ENCODE measurements around the gene PRR22.

The PRR22 gene

DNA sequence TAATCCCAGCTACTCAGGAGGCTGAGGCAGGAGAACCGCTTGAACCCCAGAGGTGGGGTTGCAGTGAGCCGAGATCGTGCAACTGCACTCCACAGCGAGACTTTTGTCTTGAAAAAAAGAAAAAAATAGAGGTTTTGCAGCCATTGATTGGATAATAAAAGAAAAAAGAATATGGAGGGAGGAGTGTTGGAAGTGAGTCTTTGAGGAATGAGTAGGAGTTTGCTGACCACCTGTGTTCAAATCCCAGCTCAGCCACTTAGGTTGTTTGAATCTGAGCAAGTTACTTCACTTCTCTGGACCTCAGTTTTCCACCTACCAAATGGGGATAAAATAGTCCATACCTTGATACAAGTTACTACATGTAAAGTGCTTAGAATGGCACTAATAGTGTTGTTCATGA lies 26.6 kb upstream of the PRR22 start:
- no peak for DNase-seq

DNA sequence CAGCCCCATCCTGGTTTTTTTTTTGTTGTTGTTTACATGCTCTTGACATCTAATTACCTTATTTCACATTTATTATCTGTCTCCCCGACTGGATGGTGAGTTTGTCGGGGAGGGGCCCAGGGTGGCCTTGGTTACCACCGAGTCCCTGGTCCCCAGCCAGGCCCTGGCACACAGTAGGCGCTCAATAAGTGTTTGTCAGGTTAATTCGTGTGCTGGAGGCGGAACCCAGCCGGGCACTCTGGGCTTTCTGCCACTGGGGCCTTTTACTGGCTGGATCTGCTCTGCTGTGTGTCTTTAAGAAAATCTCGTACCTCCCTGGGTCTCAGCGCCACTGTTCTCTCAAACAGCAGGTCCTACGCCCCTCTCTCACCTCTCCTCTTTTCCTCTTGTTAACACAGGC lies 24.9 kb upstream of the PRR22 start:
- DNase-seq = no peak

DNA sequence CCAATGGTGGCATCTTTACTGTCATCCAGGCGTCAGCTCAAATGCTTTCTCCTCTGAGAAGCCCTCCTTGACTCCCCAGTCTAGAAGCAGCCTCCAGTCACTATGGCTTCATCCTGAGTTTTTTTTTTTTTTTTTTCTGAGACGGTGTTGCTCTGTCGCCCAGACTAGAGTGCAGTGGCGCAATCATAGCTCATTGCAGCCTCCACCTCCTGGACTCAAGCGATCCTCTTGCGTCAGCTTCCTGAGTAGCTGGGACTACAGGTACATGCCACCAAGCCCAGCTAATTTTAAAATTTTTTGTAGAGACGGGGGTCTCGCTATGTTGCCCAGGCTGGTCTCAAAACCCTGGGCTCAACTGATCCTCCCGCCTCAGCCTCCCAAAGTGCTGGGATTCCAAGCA lies 24.5 kb upstream of the PRR22 start:
- DNase-seq = no peak

DNA sequence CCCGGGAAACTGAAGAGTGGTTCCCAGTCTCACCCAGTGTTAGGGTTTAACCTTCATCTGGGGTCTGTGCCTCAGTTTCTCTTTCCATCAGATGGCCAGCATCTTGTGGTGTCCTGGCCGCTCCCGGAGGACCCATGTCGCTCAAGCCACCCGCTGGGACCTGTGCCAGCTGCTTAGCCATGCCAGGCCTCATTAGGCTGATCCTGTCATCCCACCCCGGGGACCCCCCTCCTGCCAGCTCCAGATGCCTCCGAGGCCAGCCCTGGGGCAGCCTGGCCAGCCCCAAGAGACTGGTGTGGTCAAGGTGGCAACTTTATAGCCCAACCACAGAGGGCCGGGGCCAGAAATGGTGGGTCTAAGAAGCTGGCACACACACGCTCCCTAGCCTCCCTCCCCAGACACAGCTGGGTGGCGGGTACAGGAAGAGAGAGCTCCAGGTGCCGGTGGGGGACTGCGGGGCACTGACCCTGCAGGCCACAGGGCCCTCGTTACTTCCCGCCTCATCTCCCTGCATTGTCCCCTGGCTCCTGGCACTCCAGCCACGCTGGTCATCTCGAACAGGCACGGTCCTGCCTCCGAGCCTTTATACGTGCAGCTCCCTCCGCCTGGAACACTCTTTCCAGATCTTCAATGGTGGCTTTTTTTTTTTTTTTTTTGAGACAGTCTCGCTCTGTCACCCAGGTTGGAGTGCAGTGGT lies 23.7 kb upstream of the PRR22 start:
- DNase-seq = no peak

DNA sequence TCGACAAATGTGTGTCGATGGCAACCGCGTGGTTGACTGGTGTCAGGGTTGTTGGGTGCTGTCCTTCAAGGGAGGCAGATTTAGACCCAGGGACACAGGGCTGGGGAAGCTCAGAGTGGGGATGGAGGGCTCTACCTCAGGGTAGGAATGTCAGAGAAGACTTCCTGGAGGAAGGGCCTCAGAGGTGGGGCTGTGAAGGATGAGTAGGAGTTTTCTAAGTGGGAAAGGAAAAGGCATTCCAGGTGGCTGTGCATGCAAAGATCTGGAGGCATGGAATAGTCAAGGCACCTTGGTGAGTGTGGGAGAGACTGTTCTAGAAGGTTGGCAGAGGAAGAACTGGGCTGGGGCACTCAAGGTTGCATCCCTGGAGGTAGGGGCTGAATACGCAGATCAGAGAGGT lies 22.4 kb upstream of the PRR22 start:
- no peak for DNase-seq

DNA sequence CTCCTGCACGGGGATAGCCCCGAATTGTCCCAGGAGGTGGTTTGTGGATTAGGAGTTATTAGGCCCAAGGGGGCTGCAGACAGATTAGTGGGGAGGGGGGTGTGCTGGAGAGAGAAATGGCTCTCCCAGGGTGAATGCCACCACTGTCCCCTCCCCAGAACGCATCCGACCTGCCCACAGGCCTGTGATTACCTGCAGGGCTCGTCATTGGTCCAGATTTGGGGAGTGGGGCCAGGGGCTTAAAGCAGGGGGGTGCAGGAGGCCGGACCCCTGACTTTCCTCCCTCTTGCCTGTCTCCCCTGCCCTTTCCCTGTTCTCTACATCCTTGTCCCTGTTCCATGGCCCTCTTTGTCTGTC lies 21.6 kb upstream of the PRR22 start:
- no peak for DNase-seq

DNA sequence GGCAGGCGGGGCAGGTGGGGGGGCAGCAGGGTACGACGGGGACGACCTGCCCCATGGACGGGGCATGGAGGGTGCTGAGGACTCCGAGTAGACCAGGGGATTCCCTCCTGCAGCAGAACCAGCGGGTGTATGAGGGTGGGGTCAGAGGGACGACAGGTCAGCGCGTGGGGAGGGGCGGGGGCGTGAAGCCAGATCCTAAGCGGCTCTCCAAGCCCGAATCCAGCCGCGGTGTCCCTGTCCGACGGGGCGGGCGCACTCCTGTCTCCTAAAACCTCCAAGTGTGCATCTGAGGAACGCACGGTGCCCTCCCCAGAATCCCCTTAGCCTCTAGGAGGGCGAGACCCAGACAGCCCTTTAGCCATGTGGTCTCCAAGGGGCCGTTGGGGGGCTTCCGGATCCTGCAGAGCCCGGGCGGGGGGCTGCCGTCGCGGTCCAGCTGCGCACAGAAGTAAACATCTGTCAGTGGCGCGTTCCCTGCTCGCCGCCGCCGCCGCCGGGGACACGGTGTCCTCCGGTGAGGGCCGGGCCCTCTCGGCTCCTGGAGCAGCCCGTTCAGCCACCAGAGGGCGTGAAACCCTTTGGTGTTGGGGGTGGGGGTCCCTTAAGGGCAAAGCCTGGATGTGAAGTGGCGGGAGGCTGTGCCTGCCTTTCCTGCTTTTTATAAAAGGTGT lies 21.1 kb upstream of the PRR22 start:
- peak; percentile 66 for DNase-seq

DNA sequence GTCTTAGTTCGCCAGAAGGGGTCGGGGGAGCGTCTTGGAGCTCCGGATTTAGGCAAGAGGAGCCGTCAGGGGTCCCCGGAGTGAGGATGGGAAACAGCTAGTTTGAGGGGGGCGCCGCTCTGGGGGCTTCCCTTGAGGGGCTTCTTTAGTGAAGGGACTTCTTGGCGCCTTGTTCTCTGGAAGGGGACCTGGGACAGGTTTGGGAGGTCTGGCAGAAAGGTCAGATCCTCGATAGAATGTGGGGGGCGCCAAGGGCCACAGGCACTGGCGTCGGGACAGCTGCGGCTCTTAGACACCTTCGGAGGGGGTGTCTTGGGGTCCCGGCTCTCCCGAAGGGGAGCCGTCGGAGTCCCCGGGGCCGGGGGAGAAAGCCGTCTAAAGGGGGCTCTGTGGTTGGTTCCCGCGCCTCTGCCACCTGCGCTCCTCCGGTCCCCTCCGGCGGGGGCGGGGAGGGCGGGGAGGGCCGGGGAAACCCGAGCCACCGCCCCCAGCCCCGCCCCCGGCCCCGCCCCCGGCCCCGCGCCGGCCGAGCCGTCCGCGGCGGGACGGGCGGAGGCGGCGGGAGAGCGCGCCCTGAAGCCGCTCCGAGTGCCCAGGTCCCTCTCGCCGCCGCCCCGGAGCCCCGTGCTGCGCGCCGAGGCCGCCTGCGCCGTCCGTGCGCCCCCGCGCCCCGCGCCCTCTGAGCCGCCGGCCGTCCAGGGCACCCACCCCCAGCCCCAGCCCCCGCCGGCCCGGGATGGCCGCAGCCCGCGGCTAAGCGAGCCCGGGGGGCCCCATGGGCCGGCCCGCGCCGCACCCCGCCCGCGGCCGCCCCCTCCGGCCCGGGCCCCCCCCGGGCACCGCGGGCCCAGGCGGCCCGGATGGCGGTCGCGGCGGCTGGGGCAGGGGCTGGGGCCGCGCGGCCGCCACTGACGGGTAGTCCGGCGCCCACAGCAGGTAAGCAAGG lies 20.2 kb upstream of the PRR22 start, which contains the start of gene NRTN:
NRTN (plus strand) TSS at position 552 of the 946 bp plus-strand sequence. CDS start 19,099 bp downstream, outside the sequence.
- DNase-seq = peak; percentile 65

DNA sequence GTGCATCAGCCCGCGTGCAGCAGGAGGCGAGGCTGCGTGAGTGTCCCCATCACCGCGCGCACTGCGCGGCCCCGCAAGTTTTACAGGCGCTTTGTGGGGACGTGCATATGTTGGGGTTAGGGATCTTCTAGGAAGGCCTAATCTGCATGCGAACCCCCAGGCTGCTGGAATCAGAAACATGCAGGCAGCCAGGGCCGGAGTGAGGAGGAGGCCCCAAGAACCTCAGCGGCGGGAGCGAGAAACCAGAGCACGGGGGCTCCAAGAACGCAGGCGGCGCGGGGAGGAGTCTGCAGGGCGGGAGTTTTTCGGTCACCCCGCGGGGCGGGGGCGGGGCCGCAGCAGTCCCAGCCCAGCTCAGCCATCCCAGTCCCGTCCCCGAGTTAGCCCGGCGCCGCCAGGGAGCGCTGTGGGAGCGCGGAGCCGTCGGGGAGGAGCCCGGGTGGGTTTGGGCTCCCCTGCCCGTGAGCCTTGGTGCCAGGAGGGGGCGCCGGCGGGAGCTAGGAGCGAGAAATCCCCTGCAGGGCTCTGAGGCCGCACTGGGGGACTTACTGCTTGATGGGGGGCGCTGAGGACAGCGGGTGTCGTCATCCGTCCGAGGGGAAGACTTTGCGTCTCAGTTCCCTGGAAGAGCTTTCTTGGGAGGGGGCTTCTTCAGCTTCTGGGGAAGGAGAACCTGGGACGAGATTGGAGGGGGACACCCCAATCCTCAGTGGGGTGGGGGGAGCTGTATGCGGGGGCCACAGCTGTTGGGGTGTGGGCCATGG lies 19.4 kb upstream of the PRR22 start:
- peak; percentile 84 for DNase-seq

DNA sequence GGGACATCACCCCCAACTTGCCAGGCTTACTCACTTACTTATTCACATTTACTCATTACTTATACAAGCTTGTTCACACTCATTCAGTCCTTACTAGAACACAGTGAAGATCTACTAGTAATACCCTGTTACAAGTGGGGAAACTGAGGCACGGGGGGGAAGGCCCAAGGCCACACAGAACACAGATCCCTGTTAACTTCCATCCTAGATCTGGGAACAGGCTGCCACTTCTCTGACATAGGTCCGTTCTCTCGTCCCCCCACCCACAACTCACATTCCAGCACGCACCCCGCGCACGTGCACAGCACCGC lies 18.9 kb upstream of the PRR22 start:
- DNase-seq = no peak

DNA sequence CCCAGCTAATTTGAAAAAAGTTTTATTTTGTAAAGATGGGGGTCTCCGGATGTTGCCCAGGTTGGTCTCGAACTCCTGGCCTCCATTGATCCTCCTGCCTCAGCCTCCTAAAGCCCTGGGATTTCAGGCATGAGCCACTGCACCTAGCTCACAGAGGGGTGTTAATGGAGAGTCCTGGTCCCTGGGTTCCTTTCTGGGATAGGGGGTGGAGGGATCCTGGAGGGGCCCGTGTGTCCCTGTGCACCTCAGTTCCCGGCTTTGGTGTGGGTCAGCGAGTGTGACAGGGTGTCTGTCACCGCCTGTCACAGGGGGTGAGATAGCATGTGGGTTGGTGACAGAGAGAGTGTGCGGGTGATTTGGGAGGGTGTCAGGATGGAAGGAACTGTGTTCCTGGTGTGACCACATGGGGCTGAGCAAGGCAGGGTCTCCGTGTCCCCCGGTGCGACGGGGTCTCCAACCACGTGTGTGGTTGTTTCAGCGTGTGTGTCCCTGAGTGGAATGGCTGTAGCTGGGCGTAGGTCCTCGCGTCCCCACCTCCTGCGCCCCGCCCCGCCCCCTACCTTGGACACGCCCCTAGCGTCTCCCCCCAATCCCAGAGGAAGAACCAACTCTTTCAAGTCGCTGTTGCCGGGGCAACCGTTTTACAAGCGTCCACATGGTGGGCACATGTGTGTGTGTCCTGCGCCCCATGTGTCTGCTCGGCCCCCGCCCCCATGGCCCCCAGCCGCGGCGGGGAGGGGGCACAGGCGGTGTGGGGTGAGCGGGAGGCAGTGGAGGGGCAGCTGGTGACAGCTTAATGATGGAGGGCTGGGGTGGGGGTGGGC lies 17.5 kb upstream of the PRR22 start:
- peak; percentile 67 for DNase-seq

DNA sequence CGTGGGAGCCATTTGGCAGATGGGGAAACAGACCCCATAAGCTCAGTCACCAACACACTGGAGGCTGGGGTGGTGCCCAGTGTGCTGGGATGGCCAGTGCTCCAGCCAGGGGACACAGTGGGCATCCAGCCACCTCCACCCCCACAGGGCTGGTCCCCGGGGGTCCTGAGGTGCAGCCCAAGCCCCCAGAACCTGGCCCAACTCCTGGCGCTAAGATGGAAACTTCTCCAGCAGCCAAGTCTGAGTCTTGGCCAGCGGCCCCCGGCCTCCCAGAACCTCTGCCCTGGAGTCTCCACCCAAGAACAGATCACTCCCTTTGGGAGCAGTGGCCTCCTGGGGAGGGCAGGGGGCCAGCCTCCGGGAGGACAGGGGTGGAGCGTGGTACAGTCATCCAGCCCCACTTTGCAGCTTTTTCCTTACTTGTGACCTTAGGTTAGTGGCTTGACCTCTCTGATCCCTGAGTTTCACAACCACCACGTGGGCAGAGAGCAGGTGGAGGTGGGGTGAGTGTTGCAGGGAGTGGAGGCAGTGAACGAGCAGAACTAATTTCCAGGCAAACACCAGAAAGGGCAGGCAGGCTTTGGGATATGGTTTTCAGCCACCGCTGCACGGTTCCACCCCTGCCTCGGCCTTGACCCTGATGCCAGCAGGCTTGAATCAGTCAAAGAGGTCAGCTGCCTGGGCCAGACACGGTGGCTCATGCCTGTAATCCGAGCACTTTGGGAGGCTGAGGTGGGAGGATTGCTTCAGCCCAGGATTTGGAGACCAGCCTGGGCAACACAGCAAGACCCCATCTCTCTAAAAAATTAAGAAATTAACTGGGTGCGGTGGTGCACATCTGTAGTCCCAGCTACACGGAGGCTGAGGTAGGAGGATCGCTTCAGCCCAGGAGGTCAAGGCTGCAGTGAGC lies 16.1 kb upstream of the PRR22 start:
- DNase-seq = no peak

DNA sequence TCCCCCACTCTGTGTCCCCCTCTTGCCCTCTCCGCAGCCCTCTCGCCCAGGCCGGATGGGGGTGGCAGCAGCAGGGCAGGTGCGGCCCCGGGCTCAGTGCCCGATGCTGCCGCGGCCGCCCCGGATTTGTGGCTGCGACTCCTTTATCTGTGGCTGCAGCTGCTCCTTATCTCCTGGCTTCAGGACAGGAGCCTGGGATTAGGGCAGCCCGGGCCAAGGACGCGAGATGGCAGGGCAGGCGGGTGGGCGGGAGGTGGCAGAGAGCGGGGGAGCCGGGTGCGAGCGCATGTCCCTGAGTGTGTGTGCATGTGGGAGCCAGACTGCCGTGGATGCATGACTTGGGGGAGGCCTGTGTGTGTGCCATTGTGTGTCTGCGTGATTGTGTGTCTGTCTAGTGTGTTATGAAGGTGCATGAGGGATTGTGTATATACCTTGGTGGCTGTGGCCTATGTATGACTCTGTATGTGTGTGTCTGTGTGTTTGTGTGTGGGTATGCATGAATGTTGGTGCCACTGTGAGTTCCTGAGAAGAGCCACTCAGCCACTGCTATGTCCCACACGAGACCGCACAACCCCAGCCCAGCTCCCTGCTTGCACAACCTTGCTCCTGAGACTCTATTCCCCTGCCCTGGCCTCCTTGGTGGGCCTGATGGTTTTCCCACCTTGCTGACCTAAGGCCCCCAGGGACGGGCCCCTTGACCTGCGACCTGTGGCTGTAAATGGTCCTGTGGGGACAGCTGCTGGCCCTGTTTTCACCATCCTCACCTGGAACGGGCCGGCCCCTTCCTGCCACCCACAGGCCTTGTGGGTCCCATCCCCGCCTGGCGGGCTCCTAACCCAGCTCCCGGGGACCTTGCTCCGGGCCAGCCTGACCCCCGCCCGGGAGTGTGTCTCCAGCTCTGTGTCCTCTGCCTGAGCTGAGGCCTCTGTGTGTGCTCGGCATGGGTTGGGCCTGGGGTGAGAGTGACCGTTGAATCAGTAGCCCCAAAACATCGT lies 15.0 kb upstream of the PRR22 start:
- DNase-seq = no peak

DNA sequence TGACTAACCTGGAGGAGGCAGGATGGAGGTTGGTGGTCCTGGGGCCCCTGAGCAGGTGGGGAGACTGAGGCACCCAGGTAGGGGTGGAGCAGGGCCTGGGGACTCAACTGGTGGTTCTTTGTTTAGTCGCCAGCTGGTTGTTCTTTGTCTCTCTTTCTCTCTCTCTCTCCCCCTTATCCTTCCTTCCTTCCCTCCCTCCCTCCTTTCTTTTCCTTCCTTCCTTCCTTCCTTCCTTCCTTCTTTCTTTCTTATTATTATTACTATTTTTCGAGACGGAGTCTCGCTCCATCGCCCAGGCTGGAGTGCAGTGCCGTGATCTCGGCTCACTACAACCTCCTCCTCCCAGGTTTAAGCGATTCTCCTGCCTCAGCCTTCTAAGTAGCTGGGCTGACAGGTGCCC lies 13.7 kb upstream of the PRR22 start:
- no peak for DNase-seq

DNA sequence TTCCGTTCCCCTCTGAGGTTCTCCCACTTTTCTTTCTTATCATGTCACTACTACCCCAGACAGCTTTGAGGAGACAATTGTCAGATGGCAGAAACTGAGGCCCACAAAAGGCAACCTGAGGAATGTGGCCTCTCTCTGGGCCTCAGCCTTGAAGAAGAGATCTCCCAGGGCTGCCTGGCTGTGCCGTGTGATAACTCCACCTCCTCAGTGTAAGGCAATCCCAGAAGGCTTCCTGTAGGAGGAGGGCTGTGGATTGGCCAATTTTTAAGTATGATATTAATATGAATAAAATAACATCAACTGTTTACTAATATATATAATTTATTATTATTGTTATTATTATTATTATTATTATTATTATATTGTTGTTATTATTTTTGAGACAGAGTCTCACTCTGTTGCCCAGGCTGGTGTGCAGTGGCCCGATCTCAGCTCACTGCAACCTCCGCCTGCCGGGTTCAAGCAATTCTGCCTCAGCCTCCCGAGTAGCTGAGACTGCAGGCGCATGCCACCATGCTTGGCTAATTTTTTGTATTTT lies 10.9 kb upstream of the PRR22 start:
- DNase-seq = no peak

DNA sequence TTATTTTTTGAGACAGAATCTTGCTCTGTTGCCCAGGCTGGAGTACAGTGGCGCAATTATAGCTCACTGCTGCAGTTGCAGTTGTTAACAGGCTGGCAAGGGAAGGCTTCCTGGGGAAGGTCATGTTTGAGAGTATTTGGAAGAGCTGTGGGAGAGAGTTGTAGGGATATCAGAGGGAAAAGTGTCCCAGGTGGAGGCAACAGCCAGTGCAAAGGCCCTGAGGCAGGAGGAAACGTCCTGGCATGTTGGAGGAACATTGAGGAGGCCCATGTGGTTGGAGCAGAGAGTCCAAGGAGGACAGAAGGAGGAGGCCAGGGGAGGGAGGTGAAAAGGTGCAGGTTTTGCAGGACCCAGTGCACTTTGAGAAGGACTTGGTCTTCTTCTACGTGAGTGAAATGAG lies 8.6 kb upstream of the PRR22 start:
- DNase-seq = no peak

DNA sequence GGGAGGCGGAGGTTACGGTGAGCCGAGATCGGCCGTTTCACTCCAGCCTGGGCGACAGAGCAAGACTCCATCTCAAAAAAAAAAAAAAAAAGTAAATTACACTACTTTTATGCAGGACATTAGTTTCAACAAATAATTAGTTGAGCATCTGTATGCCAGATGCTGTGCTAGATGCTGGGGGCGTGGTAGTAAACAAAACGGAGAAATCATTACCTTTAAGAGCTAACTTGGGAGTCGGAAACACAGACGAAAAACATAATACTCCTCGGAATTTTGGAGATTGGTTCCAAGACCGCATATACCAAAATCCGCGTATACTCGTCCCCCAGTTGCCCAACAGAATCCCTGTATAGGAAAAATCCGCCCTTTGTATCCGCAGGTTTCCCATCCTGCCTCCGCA lies 7.7 kb upstream of the PRR22 start:
- no peak for DNase-seq

DNA sequence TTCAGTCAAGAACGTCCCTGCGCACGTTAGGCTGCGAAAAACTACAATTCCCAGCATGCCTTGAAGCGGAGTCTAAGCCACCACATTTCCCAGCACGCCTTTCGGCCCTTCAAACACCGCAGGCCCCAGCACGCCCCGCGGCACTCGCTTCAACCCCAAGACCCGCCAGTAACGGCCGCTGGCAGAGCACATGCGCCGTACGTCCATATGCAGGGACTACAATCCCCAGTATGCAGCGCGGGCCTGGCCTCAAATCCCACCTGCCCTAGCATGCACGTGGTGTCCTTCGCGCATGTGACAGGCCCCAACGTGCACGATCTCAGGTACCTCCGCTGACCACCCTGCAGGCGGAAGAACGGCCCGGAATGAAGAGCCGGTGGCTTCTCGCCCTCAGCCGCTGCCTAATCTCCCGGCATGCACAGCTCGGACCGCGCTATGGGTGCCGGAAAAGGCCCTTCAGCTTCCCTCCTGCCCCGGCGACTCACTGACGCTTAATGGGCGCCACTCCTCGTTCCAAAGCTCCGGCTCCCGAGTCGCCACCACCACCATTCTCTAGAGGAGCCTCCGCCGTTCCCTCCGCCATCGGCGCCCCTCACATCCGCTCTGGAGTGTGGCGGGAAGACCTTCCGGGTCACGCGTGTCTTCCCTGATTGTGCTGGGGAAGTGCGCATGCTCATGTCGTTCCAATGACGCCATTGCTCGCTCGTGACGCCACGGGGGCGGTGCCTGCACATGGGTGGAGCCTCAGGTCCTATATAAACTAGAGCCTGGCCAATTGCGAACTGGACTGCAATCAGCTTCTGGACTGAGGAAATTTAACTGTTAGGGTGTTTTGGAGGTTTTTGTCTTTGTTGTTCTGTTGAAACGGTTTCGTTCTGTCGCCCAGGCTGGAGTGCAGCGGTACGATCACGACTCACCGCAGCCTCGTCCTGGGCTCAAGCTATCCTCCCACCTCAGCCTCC lies 6.3 kb upstream of the PRR22 start, which contains the start of gene DUS3L:
DUS3L (minus strand) TSS at position 605 of the 962 bp plus-strand sequence; CDS start at position 583, 22 bp downstream.
- DNase-seq = peak; percentile 95
